Endometrial microvascular endothelial cells (primary cell): ENCODE data around the gene POTEH. TPM values are rescaled to one million over a fixed set of nuclear protein-coding genes. Genes with fewer than 3 reads are reported as not detected.
"Not testable (repeated sequence)": the region's sequence is repeated elsewhere in the genome, so short reads cannot be mapped to it uniquely, and the experiment has no call there.

ENCODE experiments used
- in situ Hi-C: cut with HindIII; loops from 2 replicates; pipeline ENCODE4 v1.10.0; 2017; ENCODE audit warnings: low sequenced_read_pairs, low pct_unique_long_range_greater_than_20kb; ENCODE audit errors: inconsistent ontology term
- total RNA-seq: library from RNA; depleted of rRNA; stranded (reverse); fragments of >200 nt; gene quantifications from one replicate; pipeline ENCODE4 v1.2.3, GENCODE V29; 2015; ENCODE audit errors: inconsistent ontology term

Gene POTEH
- total RNA-seq = not detected

DNA sequence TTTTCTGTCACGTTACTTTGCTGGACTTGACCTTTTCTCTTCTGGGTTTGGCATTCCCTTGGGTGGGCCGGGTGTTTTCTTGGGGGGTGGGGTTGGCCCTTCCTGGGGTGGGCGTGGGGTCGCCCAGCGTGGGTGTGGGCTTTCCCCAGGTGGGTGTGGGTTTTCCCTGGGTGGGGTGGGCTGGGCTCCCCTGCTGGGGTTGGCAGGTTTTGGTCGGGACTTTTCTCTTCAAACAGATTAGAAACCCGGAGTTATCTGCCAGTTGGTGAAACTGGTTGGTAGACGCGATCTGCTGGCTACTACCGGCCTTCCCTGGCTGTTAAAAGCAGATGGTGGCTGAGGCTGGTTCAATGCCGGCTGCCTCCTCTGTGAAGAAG is at the start of gene POTEH:
Gene POTEH, plus strand, starts transcription at position 278 of the 377 bp plus-strand sequence. Its CDS starts 52 bp downstream, at position 330.
- in situ Hi-C loops = not testable (repeated sequence)

DNA sequence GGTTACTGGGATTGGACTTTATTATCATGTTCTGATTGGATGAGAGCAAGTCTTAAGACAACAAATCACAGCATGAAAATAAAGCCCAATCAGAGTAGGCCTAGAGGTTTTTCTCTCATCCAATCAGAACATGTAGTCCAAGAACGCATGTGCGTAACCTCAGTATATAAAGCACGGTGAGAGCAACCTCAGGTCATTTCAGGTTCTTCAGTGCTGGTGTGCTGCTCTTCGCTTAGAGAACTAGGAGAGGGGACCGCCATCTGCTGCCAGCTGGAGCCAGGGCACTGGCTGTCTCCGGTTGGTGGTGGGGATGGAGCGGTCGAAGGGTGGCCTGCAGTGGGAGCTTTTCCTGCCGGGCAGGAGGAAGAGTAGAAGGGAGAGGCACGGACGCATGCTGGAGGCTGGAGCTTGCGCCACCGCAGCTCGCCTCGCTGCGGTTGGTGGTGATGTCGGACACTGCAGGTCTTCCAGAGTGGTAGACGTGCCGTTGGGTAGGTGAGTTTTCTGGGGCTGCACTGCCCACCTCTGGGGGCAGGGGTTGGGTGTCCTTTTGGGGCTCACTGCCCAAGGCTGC is 47.5 kb upstream of the POTEH start:
- in situ Hi-C loops = not testable (repeated sequence)

DNA sequence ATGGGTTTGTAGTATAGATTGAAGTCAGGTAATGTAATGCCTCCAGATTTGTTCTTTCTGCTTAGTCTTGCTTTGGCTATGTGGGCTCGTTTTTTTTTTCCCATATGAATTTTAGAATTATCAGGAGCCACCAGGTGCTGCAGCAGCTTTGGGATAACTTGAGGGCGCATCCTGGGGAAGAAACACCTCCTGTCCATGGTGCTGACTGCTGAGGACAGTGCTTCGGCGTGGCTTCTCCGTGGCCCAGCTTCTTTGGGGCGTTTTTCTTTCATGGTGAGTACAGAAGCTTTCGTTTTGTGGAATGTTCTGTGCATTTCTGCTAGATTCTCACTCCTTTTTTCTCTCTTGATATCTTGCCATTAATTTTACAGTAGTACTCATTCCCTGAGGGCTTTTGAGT is 37.9 kb upstream of the POTEH start:
- in situ Hi-C loops = not testable (repeated sequence)

DNA sequence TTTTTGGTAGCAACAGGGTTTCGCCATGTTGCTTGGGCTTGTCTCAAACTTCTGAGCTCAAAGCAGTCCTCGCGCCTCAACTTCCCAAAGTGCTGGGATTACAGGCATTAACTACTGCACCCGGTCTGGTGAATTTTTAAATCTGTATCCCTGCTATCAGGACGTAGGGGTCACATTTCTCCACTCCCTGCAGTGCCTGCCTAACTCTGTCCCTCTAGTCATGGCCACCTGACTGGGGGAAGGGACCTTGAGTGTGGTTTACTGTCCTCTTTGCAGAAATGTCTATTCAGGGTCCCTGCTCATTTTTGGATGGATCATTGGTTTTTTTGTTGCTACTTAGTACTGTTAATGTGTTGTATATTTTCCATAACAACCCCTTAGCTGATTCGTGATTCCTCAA is 37.1 kb upstream of the POTEH start:
- in situ Hi-C loops = not testable (repeated sequence)

DNA sequence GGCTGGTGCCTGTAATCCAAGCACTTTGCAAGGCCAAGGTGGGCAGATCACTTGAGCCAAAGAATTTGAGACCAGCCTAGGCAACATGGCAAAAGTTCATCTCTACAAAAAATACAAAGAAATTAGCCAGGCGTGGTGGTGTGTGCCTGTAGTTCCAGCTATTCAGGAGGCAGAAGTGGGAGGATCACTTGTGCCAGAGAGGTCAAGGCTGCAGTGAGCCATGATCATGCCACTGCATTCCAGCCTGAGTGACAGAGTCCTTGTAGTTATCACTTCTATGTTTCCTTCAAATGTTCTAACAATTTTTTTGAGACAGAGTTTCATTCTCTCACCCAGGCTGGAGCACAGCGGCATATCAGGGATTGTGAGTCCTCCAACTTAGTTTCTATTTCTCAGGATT is 36.6 kb upstream of the POTEH start:
- in situ Hi-C loops = not testable (repeated sequence)

DNA sequence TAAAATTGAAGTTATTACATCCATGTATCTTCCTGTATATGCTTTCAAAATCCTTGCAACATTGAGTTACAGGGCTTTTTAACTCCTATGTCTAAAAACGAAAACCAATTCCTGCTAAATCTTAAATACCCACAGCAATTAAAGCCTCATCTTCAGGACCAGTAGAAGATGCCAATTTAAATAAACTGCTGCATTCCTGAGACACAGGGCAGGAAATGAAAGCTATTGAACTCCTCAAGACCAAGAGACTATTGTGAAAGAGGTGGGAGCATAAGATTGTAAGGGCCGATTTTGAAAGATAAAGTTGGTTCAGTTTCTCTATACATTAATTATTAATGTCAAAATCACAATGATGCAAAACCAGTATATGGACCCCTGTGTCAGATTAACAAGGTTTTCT is 28.7 kb upstream of the POTEH start:
- in situ Hi-C loops = not testable (repeated sequence)

DNA sequence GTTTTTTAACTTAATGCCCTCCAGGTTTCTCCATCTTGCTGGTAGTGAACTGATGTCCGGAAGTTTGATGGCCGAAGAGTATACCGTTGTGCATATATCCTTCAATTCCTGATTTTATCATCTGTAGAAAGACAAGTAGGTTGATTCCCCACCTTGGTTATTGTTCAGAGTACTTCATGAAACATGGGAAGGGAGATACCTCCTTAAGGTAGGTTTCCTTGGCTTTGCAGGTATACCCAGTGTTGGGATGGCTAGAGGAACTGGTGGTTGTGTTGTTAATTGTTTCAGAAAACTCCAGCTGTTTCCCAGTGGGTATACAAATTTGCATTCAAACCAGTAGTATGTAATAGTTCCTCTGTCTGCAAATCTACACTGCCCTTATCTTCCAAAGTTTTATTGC is 25.1 kb upstream of the POTEH start:
- in situ Hi-C loops = not testable (repeated sequence)

DNA sequence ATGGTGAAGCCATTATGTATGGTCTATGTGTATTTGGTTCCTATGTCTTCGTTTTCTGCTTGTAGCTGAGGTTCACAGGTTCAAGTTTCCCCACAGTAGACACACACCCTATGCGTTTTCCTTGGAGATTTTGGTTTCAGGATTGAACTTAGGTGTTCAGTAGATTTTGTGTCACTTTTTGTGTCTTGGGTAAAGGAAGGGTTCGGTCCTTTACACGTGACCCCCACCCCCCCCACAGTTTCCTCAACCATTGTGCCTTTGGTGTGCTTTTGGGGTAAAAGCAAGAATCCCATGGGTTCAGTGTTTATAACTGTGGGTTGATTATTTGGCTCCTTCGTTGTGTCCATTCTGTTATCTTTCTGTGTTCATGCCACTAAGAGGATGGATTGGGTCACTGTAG is 24.3 kb upstream of the POTEH start:
- in situ Hi-C loops = not testable (repeated sequence)

DNA sequence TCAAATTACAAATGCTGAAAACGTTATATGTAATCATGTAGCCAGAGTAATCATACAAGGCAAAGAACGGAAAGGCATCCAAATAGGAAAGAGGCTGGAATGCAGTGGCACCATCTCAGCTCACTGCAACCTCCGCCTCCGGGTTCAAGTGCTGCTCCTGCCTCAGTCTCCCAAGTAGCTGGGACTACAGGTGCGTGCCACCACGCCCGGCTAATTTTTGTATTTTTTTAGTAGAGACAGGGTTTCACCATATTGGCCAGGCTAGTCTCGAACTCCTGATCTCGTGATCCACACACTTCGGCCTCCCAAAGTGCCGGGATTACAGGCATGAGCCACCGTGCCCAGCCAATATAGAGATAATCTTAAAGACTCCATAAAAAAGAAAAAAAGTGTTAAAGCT is 20.4 kb upstream of the POTEH start:
- in situ Hi-C loops = not testable (repeated sequence)

DNA sequence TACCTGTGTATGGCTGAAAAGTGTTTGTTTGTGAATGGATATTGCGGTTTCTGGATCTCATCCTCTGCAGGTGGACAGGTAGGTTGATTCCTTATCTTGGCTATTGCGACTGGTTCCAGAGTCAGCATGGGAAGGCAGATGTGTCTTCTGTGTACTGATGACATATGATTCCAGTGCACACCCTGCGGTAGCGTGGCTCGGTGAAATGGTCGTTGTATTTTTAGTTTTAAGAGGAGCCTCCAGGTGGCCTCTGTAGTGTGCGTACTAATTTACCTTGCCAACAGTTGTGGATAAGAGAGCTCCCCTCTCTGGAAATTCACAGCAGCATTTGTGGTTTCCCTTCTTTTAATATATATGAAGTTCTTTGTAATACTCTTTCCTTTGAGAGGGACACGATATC is 10.1 kb upstream of the POTEH start:
- in situ Hi-C loops = not testable (repeated sequence)

DNA sequence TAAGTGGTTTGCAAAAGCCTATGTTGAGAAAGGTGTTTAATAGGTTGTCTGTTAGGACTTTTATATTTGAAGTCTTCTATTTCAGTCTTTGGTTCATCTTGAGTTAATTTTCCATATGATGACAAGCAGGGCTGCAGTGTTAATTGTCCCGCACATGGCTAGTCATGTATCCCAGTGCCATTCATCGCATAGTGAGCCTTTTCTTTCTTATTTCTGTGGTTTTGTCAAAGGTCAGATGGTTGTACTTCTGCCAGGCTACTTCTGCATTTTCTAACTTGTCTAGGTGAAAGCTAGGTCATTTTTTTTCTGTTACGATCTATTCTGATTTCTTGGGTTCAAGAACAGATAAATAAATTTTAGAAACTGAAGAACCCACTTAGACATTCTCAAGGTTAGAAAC is 5.7 kb upstream of the POTEH start:
- in situ Hi-C loops = not testable (repeated sequence)

DNA sequence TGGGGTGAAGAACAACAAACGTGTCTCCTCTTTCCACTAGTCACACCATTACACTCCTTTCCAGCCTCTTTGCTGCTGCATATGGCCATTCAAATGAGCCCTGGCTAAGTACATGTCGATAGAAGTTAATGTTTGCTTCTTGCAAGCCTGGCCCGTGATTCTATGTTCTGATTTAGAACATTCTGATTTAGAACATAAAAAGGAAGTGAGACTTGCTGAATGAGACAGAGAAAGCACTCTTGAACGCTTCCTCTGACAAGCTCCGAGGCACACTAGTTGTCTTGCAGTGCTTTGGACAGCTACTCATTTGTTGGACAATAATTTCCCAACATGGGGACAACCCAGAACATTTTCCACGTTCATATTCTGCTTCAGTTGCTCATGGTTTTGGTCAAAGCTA is 5.1 kb upstream of the POTEH start:
- in situ Hi-C loops = not testable (repeated sequence)

DNA sequence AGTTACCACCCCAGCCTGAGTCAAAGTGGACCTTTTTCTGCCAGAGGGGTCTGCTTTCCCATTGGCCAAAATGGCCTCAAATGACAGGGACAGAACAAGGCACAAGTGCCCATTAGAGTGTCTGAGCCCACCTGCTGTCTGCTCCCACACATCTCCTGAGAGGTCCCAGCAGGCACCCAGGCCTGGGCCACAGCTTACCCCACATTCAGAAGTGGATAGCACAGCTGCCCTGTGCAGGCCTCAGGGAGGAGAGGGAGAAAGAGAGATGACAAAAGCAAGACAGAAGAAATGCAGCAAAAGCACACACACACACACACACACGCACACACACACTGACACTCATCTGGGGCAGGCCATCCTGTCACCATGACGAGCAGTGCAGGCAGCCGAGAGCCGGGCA is 4.2 kb upstream of the POTEH start:
- in situ Hi-C loops = not testable (repeated sequence)

DNA sequence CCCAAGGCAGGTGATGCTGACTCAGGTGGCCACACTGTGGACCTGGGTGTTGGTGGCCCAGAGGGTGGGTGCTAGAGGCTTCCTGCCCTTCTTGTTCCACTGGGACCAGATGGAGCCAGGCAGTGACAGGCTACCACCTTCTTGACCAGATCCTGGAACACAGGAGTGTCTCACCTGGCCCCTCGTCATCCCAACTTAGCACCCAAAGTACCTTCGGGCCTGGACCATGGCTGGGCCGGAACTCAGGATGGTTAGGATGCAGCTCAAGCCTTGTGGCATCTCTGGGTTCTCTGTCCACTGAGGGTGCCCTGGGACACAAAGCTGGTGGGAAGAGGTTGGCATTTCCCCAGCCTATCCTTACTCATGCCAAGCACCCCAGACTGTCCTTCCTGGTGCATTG is 2.7 kb upstream of the POTEH start:
- in situ Hi-C loops = not testable (repeated sequence)

DNA sequence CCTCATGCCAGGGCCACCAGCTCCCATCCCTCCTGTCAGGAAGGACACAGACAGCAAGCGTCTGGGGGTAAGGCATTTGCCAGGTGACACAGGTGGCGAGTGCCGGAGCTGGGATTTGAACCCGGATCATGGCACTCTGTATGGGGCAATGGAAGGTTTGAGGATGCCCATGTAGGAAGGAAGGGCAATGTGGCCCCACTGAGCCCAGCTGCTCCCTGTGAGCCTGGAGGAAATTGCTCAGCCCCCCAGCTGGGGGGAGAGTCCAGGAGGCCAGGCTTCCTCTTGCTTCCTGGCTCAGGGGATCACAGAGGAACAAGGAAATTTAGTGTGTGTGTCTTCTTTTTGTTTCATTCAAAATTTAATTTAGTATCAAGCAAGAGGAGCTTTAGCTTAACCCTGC is 2.1 kb upstream of the POTEH start:
- in situ Hi-C loops = not testable (repeated sequence)

DNA sequence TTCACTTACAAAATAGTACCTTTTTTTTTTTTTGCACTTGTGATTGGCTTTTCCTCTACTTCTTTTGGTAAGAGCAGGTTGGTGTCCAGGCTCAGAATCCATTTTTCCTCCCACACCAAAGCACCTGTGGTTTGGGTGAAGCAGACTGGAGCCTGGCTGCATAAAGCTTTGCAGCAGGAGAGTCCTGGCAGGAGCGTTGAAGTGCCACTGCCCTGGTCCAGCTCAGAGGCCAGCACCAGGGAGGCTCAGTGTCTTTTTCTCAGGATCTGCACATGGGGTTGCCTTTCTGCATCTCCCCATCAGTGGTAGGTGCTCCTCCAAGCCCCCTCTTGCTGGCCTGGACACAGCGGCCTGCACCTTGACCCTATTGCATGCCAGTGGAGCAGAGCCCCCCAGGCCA is 1.7 kb upstream of the POTEH start:
- in situ Hi-C loops = not testable (repeated sequence)

DNA sequence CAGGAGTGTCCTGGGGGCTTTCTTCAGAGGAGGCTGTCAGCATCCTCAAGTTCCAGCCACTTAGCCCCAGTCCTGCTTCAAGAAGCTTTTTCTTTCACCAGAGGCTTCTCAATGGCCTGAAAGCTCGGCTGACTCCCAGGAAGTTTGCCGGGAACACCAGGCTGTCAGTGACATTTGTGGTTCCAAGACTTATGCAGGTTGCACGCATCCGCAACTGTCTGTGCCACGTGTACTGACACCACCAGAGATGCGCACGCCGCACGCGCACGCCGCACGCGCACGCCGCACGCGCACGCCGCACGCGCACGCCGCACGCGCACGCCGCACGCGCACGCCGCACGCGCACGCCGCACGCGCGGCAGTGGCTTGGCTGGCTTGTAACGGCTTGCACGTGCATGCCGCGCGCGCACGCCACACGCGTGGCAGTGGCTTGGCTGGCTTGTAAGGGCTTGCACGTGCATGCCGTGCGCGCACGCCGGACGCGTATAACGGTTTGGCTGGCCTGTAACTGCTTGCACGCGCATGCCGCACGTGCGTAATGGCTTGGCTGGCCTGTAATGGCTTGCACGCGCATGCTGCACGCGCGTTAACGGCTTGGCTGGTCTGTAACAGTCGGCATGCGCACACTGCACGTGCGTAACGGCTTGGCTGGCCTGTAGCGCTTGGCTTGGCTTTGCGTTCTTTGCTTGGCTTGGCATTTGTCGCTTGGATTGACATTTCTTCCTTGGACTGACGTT is 646 bp upstream of the POTEH start:
- in situ Hi-C loops = not testable (repeated sequence)

DNA sequence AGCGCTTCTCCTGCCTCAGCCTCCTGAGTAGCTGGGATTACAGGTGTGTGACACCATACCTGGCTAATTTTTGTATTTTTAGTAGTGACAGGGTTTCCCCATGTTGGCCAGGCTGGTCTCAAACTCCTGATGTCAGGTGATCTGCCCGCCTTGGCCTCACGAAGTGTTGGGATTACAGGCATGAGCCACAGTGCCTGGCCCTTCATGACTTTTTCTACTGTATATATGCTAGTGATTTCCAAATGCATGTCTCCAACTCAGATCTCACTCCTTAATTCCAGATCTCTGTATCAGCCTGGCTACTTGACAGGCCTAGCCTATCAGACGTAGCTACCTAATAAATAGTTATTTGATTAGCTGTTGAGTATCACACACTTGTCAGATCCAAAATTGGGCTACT is 23.8 kb downstream of the POTEH start:
- in situ Hi-C loops = not testable (repeated sequence)

DNA sequence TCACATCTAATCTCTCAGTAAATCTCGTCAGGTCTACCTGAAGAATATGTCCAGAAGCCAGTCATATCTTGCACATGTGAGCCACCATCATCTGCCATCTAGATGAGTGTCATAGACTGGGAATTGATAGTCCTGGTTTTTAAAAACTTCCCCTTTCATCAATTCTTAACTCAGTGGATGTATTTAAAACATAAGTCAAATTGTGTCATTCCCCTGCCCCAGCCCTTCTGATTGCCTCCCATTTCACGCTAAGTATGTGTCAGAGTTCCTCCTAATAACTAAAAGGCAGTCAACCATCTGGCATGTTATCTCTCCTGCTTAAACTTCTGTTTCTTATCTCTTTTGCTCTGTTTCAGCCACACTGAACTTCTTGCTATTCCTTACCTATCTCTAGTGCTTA is 24.3 kb downstream of the POTEH start:
- in situ Hi-C loops = not testable (repeated sequence)

DNA sequence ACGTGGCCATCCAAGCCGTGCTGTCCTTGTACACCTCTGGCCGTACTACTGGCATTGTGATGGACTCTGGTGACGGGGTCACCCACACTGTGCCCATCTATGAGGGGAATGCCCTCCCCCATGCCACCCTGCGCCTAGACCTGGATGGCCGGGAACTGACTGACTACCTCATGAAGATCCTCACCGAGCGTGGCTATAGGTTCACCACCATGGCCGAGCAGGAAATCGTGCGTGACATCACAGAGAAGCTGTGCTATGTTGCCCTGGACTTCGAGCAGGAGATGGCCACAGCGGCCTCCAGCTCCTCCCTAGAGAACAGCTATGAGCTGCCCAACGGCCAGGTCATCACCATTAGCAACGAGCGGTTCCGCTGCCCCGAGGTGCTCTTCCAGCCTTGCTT is 32.1 kb downstream of the POTEH start:
- in situ Hi-C loops = not testable (repeated sequence)
